H1 (cell line): ENCODE measurements around the gene COX10. TPM values are rescaled to one million over a fixed set of nuclear protein-coding genes. Genes with fewer than 3 reads are reported as not detected.

Experiments used
- BCL11A ChIP-seq, 2 experiments: IDR thresholded peaks; one replicate each; pipeline ENCODE4 v1.6.1; 2011; ENCODE audit warnings: low read depth in 2 of 2, low read length in 2 of 2, mild to moderate bottlenecking in 2 of 2
- BRCA1 ChIP-seq: IDR thresholded peaks from 2 replicates; pipeline ENCODE4 v1.6.1; 2012; ENCODE audit warnings: low read depth, low read length, improper control_type of control experiment
- E2F6 ChIP-seq: IDR thresholded peaks from 2 replicates; pipeline ENCODE4 v1.6.1; 2012; ENCODE audit warnings: inconsistent platforms
- KDM1A ChIP-seq: fragments of 200-600, 300-600 bp; sonication (generic); IDR thresholded peaks from 2 replicates; pipeline ENCODE4 v1.7.1; 2016; ENCODE audit warnings: mild to moderate bottlenecking, low read length, borderline replicate concordance
- NANOG ChIP-seq: IDR thresholded peaks from 2 replicates; pipeline ENCODE4 v1.6.1; 2011; ENCODE audit warnings: low read length, low read depth, mild to moderate bottlenecking, inconsistent platforms; ENCODE audit not compliant: insufficient read depth, poor library complexity, severe bottlenecking
- POU5F1 ChIP-seq: IDR thresholded peaks from 2 replicates; pipeline ENCODE4 v1.6.1; 2011; ENCODE audit warnings: low read depth, mild to moderate bottlenecking, low read length, moderate library complexity
- RNF2 ChIP-seq: fragments of 200-900, 300-1000 bp; sonication (generic); IDR thresholded peaks from 2 replicates; pipeline ENCODE4 v1.7.1; 2016; ENCODE audit warnings: borderline replicate concordance, low read depth, mild to moderate bottlenecking, antibody characterized with exemption, low read length; ENCODE audit not compliant: poor library complexity, severe bottlenecking; ENCODE audit errors: missing control alignments
- ZNF274 ChIP-seq: IDR thresholded peaks from 2 replicates; pipeline ENCODE4 v1.7.0; 2012; ENCODE audit warnings: low read length, borderline replicate concordance; ENCODE audit errors: extremely low read depth
- polyA plus RNA-seq, 7 experiments: library from polyadenylated mRNA; depleted of rRNA in 3 of 7; stranded (reverse) in 5 of 7; unstranded in 2 of 7; fragments of >200 nt in 5 of 7; fragments of 200-250 nt in 2 of 7; gene quantifications; 1 replicate in 5 of 7; 2 replicates in 1 of 7; 4 replicates in 1 of 7; pipeline versions ENCODE4 v1.2.1 to v1.2.3, GENCODE V29; 2011 to 2013; ENCODE audit warnings: missing spikeins in 2 of 7, mixed read lengths in 2 of 7
- total RNA-seq: library from RNA; stranded (reverse); fragmentation: NEBNext Ultra II Directional; extraction: Animal tissue kit (Norgen Biotek cat#: 25700); gene quantifications from 2 replicates; pipeline ENCODE4 v1.2.1, GENCODE V29; 2021

COX10 gene
- total and polyA plus RNA-seq, 2 of the 8 experiments (the other 6 are each of a cell fraction or from before 2014, with no cell fraction given): 18.0 to 23.0 TPM

- TF ChIP-seq POU5F1 (no peak), BRCA1 (no peak), E2F6 (no peak), BCL11A (IDR thresholded peaks at IDR 0.05; ENCODE audit: low read depth in 2 of 2, low read length in 2 of 2) (no peak), RNF2 (no peak), ZNF274 (no peak), NANOG (no peak), KDM1A (no peak)
Measured at GRCh38 chr17:14201021-14201987, 132.0 kb downstream of the COX10 start (continued).
